ENCODE data around the gene TMPRSS11D. TPM values are rescaled to one million over a fixed set of nuclear protein-coding genes. Genes with fewer than 3 reads are reported as not detected.

Gene TMPRSS11D
- total RNA-seq, 1 donor from 2014 or later, result not detected

DNA sequence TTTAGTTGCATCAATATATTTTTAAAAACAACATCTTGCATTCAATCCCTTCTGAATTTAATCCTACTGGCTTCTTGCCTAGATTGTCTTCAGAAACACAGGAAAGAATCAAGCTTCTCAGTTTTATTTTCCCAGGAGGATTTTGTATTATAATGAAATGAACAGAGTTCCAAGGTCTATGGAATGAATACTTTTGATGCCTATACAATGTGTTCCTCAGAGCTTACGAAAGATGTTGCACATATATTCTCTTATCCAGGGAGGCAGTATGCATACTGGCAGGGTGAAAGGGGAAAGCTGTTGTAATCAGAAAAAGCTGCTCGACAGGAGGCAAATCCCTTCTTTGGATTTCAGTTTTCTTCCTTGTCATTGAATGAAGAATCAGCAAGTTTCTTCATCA lies 8.8 kb downstream of the TMPRSS11D start:
- Histone ChIP-seq H3K36me3 (ENCODE audit: insufficient read depth, low read length) (no peaks in the 10 kb centered on the region), H4K20me1 (ENCODE audit: insufficient read depth, low read length) (no peaks in the 10 kb centered on the region), H3K9ac (ENCODE audit: low read length) (no peak overlapping the region), H3K79me2 (ENCODE audit: insufficient read depth, low read length) (no peaks in the 10 kb centered on the region), H3K4me3 (ENCODE audit: insufficient read depth, low read depth, low read length) (no peak overlapping the region), H2AFZ (ENCODE audit: low read depth, low read length) (no peak overlapping the region), H3K27ac (ENCODE audit: low read depth, low read length) (no peak overlapping the region), H3K9me3 (ENCODE audit: insufficient read depth, low read depth, low read length) (no peaks in the 10 kb centered on the region), H3K4me1 (ENCODE audit: insufficient read depth, low read length) (no peaks in the 10 kb centered on the region), H3K4me2 (ENCODE audit: low read length) (no peak overlapping the region), H3K27me3 (ENCODE audit: insufficient read depth, low read length) (no peaks in the 10 kb centered on the region)
- DNase-seq (ENCODE audit: low read depth) (no peak), FAIRE-seq (no peak)
- Mint-ChIP-seq H3K4me3 (ENCODE audit: unreplicated experiment) (no peak overlapping the region), H3K27me3 (ENCODE audit: low read depth, unreplicated experiment) (no peaks in the 10 kb centered on the region), H3K36me3 (ENCODE audit: low read depth, unreplicated experiment) (no peaks in the 10 kb centered on the region), H3K4me1 (ENCODE audit: low read depth, unreplicated experiment) (peaks cover 8% of the 10 kb centered on the region), H3K27ac (ENCODE audit: unreplicated experiment) (no peak overlapping the region), H3K9me3 (ENCODE audit: unreplicated experiment) (no peaks in the 10 kb centered on the region)
- TF ChIP-seq, protein P1, sequence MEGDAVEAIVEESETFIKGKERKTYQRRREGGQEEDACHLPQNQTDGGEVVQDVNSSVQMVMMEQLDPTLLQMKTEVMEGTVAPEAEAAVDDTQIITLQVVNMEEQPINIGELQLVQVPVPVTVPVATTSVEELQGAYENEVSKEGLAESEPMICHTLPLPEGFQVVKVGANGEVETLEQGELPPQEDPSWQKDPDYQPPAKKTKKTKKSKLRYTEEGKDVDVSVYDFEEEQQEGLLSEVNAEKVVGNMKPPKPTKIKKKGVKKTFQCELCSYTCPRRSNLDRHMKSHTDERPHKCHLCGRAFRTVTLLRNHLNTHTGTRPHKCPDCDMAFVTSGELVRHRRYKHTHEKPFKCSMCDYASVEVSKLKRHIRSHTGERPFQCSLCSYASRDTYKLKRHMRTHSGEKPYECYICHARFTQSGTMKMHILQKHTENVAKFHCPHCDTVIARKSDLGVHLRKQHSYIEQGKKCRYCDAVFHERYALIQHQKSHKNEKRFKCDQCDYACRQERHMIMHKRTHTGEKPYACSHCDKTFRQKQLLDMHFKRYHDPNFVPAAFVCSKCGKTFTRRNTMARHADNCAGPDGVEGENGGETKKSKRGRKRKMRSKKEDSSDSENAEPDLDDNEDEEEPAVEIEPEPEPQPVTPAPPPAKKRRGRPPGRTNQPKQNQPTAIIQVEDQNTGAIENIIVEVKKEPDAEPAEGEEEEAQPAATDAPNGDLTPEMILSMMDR (IDR thresholded peaks at IDR 0.05; ENCODE audit: insufficient read depth, low read depth, low read length), result no peak
- no peak for TF ChIP-seq EZH2 (IDR thresholded peaks at IDR 0.05; ENCODE audit: insufficient read depth, low read length)

DNA sequence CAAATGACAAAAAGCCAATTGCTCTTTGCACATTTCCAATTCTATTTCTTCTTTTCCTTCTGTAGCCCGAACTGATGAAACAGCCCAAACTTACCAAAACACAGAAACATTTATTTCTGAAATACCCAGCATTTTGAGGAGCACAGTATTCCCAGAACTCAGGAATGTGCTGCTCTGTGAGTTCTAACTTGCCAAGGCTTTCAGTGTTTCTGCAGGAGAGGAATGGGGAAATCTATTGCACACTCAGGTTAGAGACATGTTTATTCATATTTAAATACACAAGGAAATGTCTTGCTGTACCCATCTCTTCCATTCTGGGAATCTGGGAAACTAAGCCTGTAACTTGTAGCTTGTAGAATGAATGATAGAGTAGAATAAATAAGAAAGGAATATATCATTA lies 10.7 kb downstream of the TMPRSS11D start:
- H3K9me3 Mint-ChIP-seq (ENCODE audit: unreplicated experiment), result no peaks in the 10 kb centered on the region
- H3K4me1 Mint-ChIP-seq (ENCODE audit: low read depth, unreplicated experiment), result peaks cover 8% of the 10 kb centered on the region
- no peak overlapping the region for H3K27ac Mint-ChIP-seq (ENCODE audit: unreplicated experiment)
- no peak overlapping the region for H3K4me3 Mint-ChIP-seq (ENCODE audit: unreplicated experiment)
- H3K36me3 Mint-ChIP-seq (ENCODE audit: low read depth, unreplicated experiment), result no peaks in the 10 kb centered on the region
- Histone ChIP-seq H3K4me2 (ENCODE audit: low read length) (no peak overlapping the region), H4K20me1 (ENCODE audit: insufficient read depth, low read length) (no peaks in the 10 kb centered on the region), H3K9me3 (ENCODE audit: insufficient read depth, low read depth, low read length) (no peaks in the 10 kb centered on the region), H3K27ac (ENCODE audit: low read depth, low read length) (no peak overlapping the region), H3K27me3 (ENCODE audit: insufficient read depth, low read length) (no peaks in the 10 kb centered on the region), H3K79me2 (ENCODE audit: insufficient read depth, low read length) (no peaks in the 10 kb centered on the region), H3K36me3 (ENCODE audit: insufficient read depth, low read length) (no peaks in the 10 kb centered on the region), H3K4me3 (ENCODE audit: insufficient read depth, low read depth, low read length) (no peak overlapping the region), H3K9ac (ENCODE audit: low read length) (no peak overlapping the region), H2AFZ (ENCODE audit: low read depth, low read length) (no peak overlapping the region), H3K4me1 (ENCODE audit: insufficient read depth, low read length) (no peaks in the 10 kb centered on the region)
- TF ChIP-seq, protein P1 (IDR thresholded peaks at IDR 0.05; ENCODE audit: insufficient read depth, low read depth, low read length), result no peak
- TF ChIP-seq EZH2 (IDR thresholded peaks at IDR 0.05; ENCODE audit: insufficient read depth, low read length), result no peak
- DNase-seq (ENCODE audit: low read depth), result no peak
- no peaks in the 10 kb centered on the region for H3K27me3 Mint-ChIP-seq (ENCODE audit: low read depth, unreplicated experiment)
- FAIRE-seq, result no peak

DNA sequence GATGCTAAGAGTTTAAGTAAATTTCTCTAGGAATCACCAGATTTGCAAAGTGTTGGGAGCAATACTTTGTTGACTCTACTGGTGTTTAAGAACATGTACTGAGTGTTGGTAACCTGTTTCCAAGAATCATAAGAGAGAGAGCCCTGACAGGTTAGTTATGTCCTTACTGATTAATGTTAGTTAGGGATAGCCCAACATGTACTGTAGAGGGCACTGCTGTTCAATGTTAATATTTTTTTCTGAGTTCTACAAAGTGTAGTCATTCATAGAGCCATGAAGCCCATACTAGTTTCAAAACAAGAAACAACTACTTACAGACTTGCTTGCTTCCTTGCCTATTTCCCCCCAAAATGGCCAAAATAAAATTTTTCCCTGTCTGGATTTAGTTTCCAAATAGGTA lies 11.9 kb downstream of the TMPRSS11D start:
- Histone ChIP-seq H3K27ac (ENCODE audit: low read depth, low read length) (no peak overlapping the region), H3K79me2 (ENCODE audit: insufficient read depth, low read length) (no peaks in the 10 kb centered on the region), H3K4me2 (ENCODE audit: low read length) (no peak overlapping the region), H3K27me3 (ENCODE audit: insufficient read depth, low read length) (no peaks in the 10 kb centered on the region), H3K9ac (ENCODE audit: low read length) (no peak overlapping the region), H3K9me3 (ENCODE audit: insufficient read depth, low read depth, low read length) (no peaks in the 10 kb centered on the region), H2AFZ (ENCODE audit: low read depth, low read length) (no peak overlapping the region), H4K20me1 (ENCODE audit: insufficient read depth, low read length) (no peaks in the 10 kb centered on the region), H3K36me3 (ENCODE audit: insufficient read depth, low read length) (no peaks in the 10 kb centered on the region), H3K4me1 (ENCODE audit: insufficient read depth, low read length) (no peaks in the 10 kb centered on the region), H3K4me3 (ENCODE audit: insufficient read depth, low read depth, low read length) (no peak overlapping the region)
- Mint-ChIP-seq H3K4me3 (ENCODE audit: unreplicated experiment) (no peak overlapping the region), H3K27ac (ENCODE audit: unreplicated experiment) (no peak overlapping the region), H3K27me3 (ENCODE audit: low read depth, unreplicated experiment) (no peaks in the 10 kb centered on the region), H3K4me1 (ENCODE audit: low read depth, unreplicated experiment) (peaks cover 8% of the 10 kb centered on the region), H3K9me3 (ENCODE audit: unreplicated experiment) (no peaks in the 10 kb centered on the region), H3K36me3 (ENCODE audit: low read depth, unreplicated experiment) (no peaks in the 10 kb centered on the region)
- peak; percentile 28 for DNase-seq (ENCODE audit: low read depth)
- FAIRE-seq, result peak; percentile 72
- no peak for TF ChIP-seq EZH2 (IDR thresholded peaks at IDR 0.05; ENCODE audit: insufficient read depth, low read length)
- TF ChIP-seq, protein P1 (IDR thresholded peaks at IDR 0.05; ENCODE audit: insufficient read depth, low read depth, low read length), result peak; percentile 64
